ENCODE data around the gene TSPAN31. TPM values are rescaled to one million over a fixed set of nuclear protein-coding genes. Genes with fewer than 3 reads are reported as not detected.
"Not testable (repeated sequence)": the region's sequence is repeated elsewhere in the genome, so short reads cannot be mapped to it uniquely, and the experiment has no call there.

Gene TSPAN31
- total and polyA plus RNA-seq, 12 donors = 21.1 to 37.4 (median 28.8) TPM

- intact Hi-C loops (cut with DNase I) = no loop called here
- Histone ChIP-seq H3K9me3 (peaks cover 0 to 4% (median 0%) of the 10 kb centered on the region in 11 donors), H3K4me3 (no peak overlapping the region), H3K27ac (no peak overlapping the region), H3K4me1 (no peaks in the 10 kb centered on the region), H3K27me3 (no peaks in the 10 kb centered on the region), H3K36me3 (peaks cover 0 to 97% (median 24%) of the 10 kb centered on the region in 9 donors)
- no peak for TF ChIP-seq CTCF (IDR thresholded peaks at IDR 0.05)
- DNase-seq (no peak), ATAC-seq (no peak)
- WGBS, 2 donors = 93 to 95% methylated on average over 3 of the region's 3 CpGs
Observed at GRCh38 chr12:57712701-57713100, 32.1 kb upstream of the TSPAN31 start.

- 90 to 93% methylated on average over 5 of the region's 5 CpGs for WGBS, 2 donors
- intact Hi-C loops (cut with DNase I) = no loop called here
Observed at GRCh38 chr12:57713209-57713608, 31.6 kb upstream of the TSPAN31 start.

GRCh38 chr12:57715036-57715748 is 29.6 kb upstream of the TSPAN31 start:
- DNase-seq; H3K27me3 ChIP-seq; ATAC-seq; H3K9me3 ChIP-seq; H3K27ac ChIP-seq; intact Hi-C loops (cut with DNase I); H3K4me1 ChIP-seq; H3K4me3 ChIP-seq: not testable (repeated sequence)
- peaks cover 0 to 99% (median 46%) of the 10 kb centered on the region in 9 donors for H3K36me3 ChIP-seq
- 95 to 97% methylated on average over 6 of the region's 6 CpGs for WGBS, 2 donors

More at GRCh38 chr12:57713209-57713608, 31.6 kb upstream of the TSPAN31 start:
- DNase-seq (no peak), ATAC-seq (no peak)
- Histone ChIP-seq H3K9me3 (peaks cover 0 to 4% (median 0%) of the 10 kb centered on the region in 11 donors), H3K4me3 (no peak overlapping the region), H3K27me3 (no peaks in the 10 kb centered on the region), H3K36me3 (peaks cover 0 to 97% (median 29%) of the 10 kb centered on the region in 9 donors), H3K27ac (no peak overlapping the region), H3K4me1 (no peaks in the 10 kb centered on the region)
- no peak for TF ChIP-seq CTCF (IDR thresholded peaks at IDR 0.05)

GRCh38 chr12:57715786-57716185 is 29.1 kb upstream of the TSPAN31 start:
- H3K27me3 ChIP-seq = no peaks in the 10 kb centered on the region
- peaks cover 0 to 100% (median 51%) of the 10 kb centered on the region in 9 donors for H3K36me3 ChIP-seq
- no peak overlapping the region for H3K27ac ChIP-seq
- ATAC-seq (no peak), DNase-seq (no peak)
- no peak for TF ChIP-seq CTCF (IDR thresholded peaks at IDR 0.05)
- intact Hi-C loops (cut with DNase I) = no loop called here
- H3K4me1 ChIP-seq = no peaks in the 10 kb centered on the region
- 89 to 96% methylated on average over 12 of the region's 12 CpGs for WGBS, 2 donors
- H3K9me3 ChIP-seq = peaks cover 0 to 4% (median 0%) of the 10 kb centered on the region in 11 donors
- H3K4me3 ChIP-seq = no peak overlapping the region

GRCh38 chr12:57716305-57716704 is 28.5 kb upstream of the TSPAN31 start:
- no peaks in the 10 kb centered on the region for H3K4me1 ChIP-seq
- no peak for TF ChIP-seq CTCF (IDR thresholded peaks at IDR 0.05)
- intact Hi-C loops (cut with DNase I) = no loop called here
- peaks cover 0 to 100% (median 53%) of the 10 kb centered on the region in 9 donors for H3K36me3 ChIP-seq
- no peaks in the 10 kb centered on the region for H3K27me3 ChIP-seq
- DNase-seq = no peak
- H3K27ac ChIP-seq = no peak overlapping the region
- H3K9me3 ChIP-seq = peaks cover 0 to 4% (median 0%) of the 10 kb centered on the region in 11 donors
- no peak for ATAC-seq
- H3K4me3 ChIP-seq = no peak overlapping the region
- 91 to 93% methylated on average over 4 of the region's 4 CpGs for WGBS, 2 donors

All from heart right ventricle (tissue), 16 donors.